PC-3 (cell line): ENCODE results near the gene ARSB. TPM values are rescaled to one million over a fixed set of nuclear protein-coding genes. Genes with fewer than 3 reads are reported as not detected.

ENCODE experiments used
- ATAC-seq: fragments of 200-7000 bp; cut with Tn5 transposase; 2 replicates; pipeline ENCODE4 v1.9.1; 2020; ENCODE audit warnings: mild to moderate bottlenecking, moderate library complexity
- BruUV-seq: library from RNA; stranded (reverse); fragments of 400-500 nt; replicated peaks from 2 replicates; lab custom pipeline; 2021; lab: Mats Ljungman, UMichigan
- CTCF ChIA-PET: fragments of 300-600 bp; sonication (Branson Sonifier 250); formaldehyde crosslinking; loops from one replicate; lab custom pipeline; 2022; ENCODE audit warnings: antibody characterized with exemption; lab: Charles Lee
- POLR2A ChIA-PET: fragments of 300-600 bp; sonication (Branson Sonifier 250); formaldehyde crosslinking; loops from one replicate; lab custom pipeline; 2022; ENCODE audit warnings: antibody characterized with exemption; ENCODE audit not compliant: unreplicated experiment; lab: Charles Lee
- DNase-seq: peaks from one replicate; pipeline ENCODE4 v3.0.0-alpha.2; 2015
- H2AFZ ChIP-seq: fragments of 300-600 bp; sonication (generic); 2 replicates; pipeline ENCODE4 v1.6.0; 2016; ENCODE audit warnings: antibody characterized with exemption, low read length
- H3F3A ChIP-seq: fragments of 300-600 bp; sonication (generic); one replicate; pipeline ENCODE4 v1.6.0; 2017; ENCODE audit warnings: antibody characterized with exemption, low read length, control low read depth, mild to moderate bottlenecking; ENCODE audit not compliant: unreplicated experiment
- H3K27ac ChIP-seq: fragments of 300-600 bp; sonication (generic); 2 replicates; pipeline ENCODE4 v1.5.1; 2016; ENCODE audit warnings: mild to moderate bottlenecking, low read length
- H3K27me3 ChIP-seq: fragments of 300-600 bp; sonication (generic); 2 replicates; pipeline ENCODE4 v1.6.1; 2016; ENCODE audit warnings: low read length, mixed read lengths
- H3K36me3 ChIP-seq: fragments of 300-600 bp; sonication (generic); 2 replicates; pipeline ENCODE4 v1.6.1; 2016; ENCODE audit warnings: low read depth, mixed run types, low read length, mixed read lengths
- H3K4me1 ChIP-seq: fragments of 300-600 bp; sonication (generic); 2 replicates; pipeline ENCODE4 v1.5.1; 2016; ENCODE audit warnings: low read length; ENCODE audit not compliant: insufficient read depth
- H3K4me2 ChIP-seq: fragments of 300-600 bp; sonication (generic); 2 replicates; pipeline ENCODE4 v1.6.0; 2016; ENCODE audit warnings: low read length
- H3K4me3 ChIP-seq: fragments of 300-600 bp; sonication (generic); 2 replicates; pipeline ENCODE4 v1.5.1; 2016; ENCODE audit warnings: mild to moderate bottlenecking, low read length, mixed read lengths
- H3K79me2 ChIP-seq: fragments of 300-600 bp; sonication (generic); 2 replicates; pipeline ENCODE4 v1.6.1; 2017; ENCODE audit warnings: low read length, mixed read lengths
- H3K9ac ChIP-seq: fragments of 300-600 bp; sonication (generic); 2 replicates; pipeline ENCODE4 v1.6.0; 2016; ENCODE audit warnings: mild to moderate bottlenecking, low read length
- H3K9me2 ChIP-seq: fragments of 300-600 bp; sonication (generic); replicated peaks from 2 replicates; pipeline ENCODE4 v1.6.1; 2016; ENCODE audit warnings: mixed run types, low read length, mixed read lengths
- H3K9me3 ChIP-seq: fragments of 300-600 bp; sonication (generic); 2 replicates; pipeline ENCODE4 v1.6.1; 2016; ENCODE audit warnings: low read length, mixed read lengths
- H4K20me1 ChIP-seq: fragments of 300-600 bp; sonication (generic); 2 replicates; pipeline ENCODE4 v1.6.1; 2016; ENCODE audit warnings: low read length, mixed read lengths
- EZH2 ChIP-seq: fragments of 300-600 bp; sonication (generic); IDR thresholded peaks from one replicate; pipeline ENCODE4 v1.6.1; 2017; ENCODE audit warnings: antibody characterized with exemption, mild to moderate bottlenecking, low read length; ENCODE audit not compliant: unreplicated experiment
- EZH2phosphoT487 ChIP-seq: fragments of 300-600 bp; sonication (generic); IDR thresholded peaks from 2 replicates; pipeline ENCODE4 v1.6.1; 2018; ENCODE audit warnings: mild to moderate bottlenecking, antibody characterized with exemption, low read length, borderline replicate concordance
- intact Hi-C: fragments of 100-400 bp; cut with micrococcal nuclease; formaldehyde crosslinking; loops from 2 replicates; pipeline ENCODE4 v1.9.0; 2023
- total RNA-seq: library from RNA; depleted of rRNA; stranded (reverse); fragments of >200 nt; gene quantifications from 2 replicates; pipeline ENCODE4 v1.2.3, GENCODE V29; 2014
- TF ChIP-seq, protein P1 (sequence below): fragments of 300-600 bp; sonication (generic); conservative IDR thresholded peaks from 2 replicates; pipeline ENCODE4 v1.5.1; 2017; ENCODE audit warnings: antibody characterized with exemption, low read depth, mild to moderate bottlenecking, low read length

Gene ARSB
- total RNA-seq, 1 experiment from 2014 or later: 8.1 TPM

DNA sequence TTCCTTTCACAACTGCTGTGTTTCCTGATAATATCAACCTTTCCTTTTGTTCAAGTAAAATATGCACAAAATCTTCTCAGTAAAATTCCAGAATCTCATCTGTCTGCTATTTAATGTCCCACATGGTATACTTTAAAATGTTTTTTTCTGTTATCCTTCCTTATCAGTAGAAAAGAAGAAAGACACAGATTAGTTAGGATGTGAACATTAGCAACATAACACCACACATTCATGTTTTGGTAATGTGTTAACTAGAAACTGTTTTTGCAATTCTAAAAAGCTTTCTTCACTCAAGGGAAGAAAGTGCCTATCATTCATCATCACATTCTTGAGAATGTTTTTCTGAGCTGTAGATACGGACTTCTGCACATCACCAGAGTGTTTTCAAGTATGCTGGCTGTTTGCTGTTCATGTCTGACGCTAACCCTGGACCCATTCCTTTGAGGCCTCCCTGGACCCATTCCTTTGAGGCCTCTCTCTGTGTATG is 10.5 kb upstream of the ARSB start:
- no peaks in the 10 kb centered on the region for H3K9me3 ChIP-seq
- intact Hi-C loops: no loop called here
- TF ChIP-seq, protein P1, sequence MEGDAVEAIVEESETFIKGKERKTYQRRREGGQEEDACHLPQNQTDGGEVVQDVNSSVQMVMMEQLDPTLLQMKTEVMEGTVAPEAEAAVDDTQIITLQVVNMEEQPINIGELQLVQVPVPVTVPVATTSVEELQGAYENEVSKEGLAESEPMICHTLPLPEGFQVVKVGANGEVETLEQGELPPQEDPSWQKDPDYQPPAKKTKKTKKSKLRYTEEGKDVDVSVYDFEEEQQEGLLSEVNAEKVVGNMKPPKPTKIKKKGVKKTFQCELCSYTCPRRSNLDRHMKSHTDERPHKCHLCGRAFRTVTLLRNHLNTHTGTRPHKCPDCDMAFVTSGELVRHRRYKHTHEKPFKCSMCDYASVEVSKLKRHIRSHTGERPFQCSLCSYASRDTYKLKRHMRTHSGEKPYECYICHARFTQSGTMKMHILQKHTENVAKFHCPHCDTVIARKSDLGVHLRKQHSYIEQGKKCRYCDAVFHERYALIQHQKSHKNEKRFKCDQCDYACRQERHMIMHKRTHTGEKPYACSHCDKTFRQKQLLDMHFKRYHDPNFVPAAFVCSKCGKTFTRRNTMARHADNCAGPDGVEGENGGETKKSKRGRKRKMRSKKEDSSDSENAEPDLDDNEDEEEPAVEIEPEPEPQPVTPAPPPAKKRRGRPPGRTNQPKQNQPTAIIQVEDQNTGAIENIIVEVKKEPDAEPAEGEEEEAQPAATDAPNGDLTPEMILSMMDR: no peak
- POLR2A ChIA-PET: no interaction called here
- no peaks in the 10 kb centered on the region for H4K20me1 ChIP-seq
- no peaks in the 10 kb centered on the region for H3K36me3 ChIP-seq
- DNase-seq (no peak), ATAC-seq (no peak)
- no TSS peak for BruUV-seq
- no peaks in the 10 kb centered on the region for H3K9me2 ChIP-seq
- H3K27me3 ChIP-seq: peaks cover 3% of the 10 kb centered on the region; the same call in 1 of the 2 replicates
- CTCF ChIA-PET: interaction anchor here (0.5 kb wide), 1 partner anchor 205 kb away, joined by 3 read pairs; no protein-coding TSS in a partner anchor
- H3K79me2 ChIP-seq: no peaks in the 10 kb centered on the region
- no peaks in the 10 kb centered on the region for H3K4me1 ChIP-seq
- H3K4me3 ChIP-seq: no peak overlapping the region
- H3K27ac ChIP-seq: no peak overlapping the region
- H2AFZ ChIP-seq: no peak overlapping the region
- H3K4me2 ChIP-seq: no peak overlapping the region
- no peak overlapping the region for H3K9ac ChIP-seq
- H3F3A ChIP-seq: no peaks in the 10 kb centered on the region

DNA sequence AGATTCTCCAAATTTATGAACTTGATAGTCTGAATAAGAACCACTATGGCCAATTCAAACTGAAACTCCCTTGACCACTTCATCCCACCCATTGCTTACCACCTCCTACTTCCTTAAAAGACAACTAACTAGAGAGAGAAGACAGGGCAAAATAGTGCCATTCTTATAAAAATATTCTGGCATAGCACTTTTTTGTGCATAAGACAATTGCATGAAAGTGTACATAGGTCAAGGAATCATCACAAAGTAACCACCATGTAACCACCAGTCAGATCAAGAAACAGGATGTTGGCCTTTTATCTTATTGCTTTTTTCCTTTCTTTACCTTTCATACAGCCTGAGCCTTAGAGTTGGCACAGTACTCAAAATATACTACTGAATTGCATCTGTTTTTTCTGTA is 8.1 kb upstream of the ARSB start:
- Histone ChIP-seq H3K27me3 (peaks cover 3% of the 10 kb centered on the region; the same call in 1 of the 2 replicates), H3K4me1 (no peaks in the 10 kb centered on the region), H3K27ac (no peak overlapping the region), H3K79me2 (no peaks in the 10 kb centered on the region), H3K36me3 (no peaks in the 10 kb centered on the region), H3K9ac (no peak overlapping the region), H3K9me3 (no peaks in the 10 kb centered on the region), H3K4me2 (no peak overlapping the region), H2AFZ (no peak overlapping the region), H4K20me1 (no peaks in the 10 kb centered on the region), H3K4me3 (no peak overlapping the region), H3F3A (no peaks in the 10 kb centered on the region), H3K9me2 (no peaks in the 10 kb centered on the region)
- no TSS peak for BruUV-seq
- CTCF ChIA-PET: no interaction called here
- intact Hi-C loops: no loop called here
- DNase-seq (no peak), ATAC-seq (no peak)
- POLR2A ChIA-PET: no interaction called here
- TF ChIP-seq, protein P1: no peak
- TF ChIP-seq EZH2 (no peak), EZH2phosphoT487 (no peak)

DNA sequence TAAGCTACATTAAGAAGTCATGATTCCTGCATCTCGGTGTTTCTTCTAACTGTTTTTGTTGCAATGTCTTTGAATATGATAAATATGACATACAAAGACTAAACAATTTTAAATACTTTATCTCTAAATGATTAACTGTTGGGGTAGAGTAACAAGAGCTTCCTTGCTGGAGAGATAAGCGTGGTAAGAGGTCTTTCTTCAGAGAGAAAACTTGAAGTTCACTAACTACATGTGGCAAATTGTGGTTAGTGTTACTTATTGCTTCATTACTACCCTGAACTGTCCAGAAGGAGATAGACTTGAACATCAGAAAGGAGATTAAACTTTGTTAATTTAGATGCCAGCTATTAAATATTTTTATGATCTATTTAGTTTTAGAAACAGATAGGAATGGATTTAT is 7.0 kb upstream of the ARSB start:
- Histone ChIP-seq H3K9ac (no peak overlapping the region), H3F3A (no peaks in the 10 kb centered on the region), H3K9me3 (no peaks in the 10 kb centered on the region), H3K9me2 (no peaks in the 10 kb centered on the region), H3K27ac (no peak overlapping the region), H3K36me3 (no peaks in the 10 kb centered on the region), H3K4me1 (no peaks in the 10 kb centered on the region), H2AFZ (no peak overlapping the region), H3K79me2 (no peaks in the 10 kb centered on the region), H4K20me1 (no peaks in the 10 kb centered on the region), H3K4me3 (no peak overlapping the region), H3K4me2 (no peak overlapping the region), H3K27me3 (peaks cover 2% of the 10 kb centered on the region; the same call in 1 of the 2 replicates)
- no TSS peak for BruUV-seq
- ATAC-seq (no peak), DNase-seq (no peak)
- TF ChIP-seq EZH2phosphoT487: no peak
- TF ChIP-seq EZH2: no peak
- TF ChIP-seq, protein P1: no peak
- POLR2A ChIA-PET: no interaction called here
- CTCF ChIA-PET: interaction anchor here (0.5 kb wide), 1 partner anchor 671 kb away, joined by 3 read pairs; no protein-coding TSS in a partner anchor
- intact Hi-C loops: no loop called here
